Measurements from ENCODE around the gene HLCS.

HLCS gene

DNA sequence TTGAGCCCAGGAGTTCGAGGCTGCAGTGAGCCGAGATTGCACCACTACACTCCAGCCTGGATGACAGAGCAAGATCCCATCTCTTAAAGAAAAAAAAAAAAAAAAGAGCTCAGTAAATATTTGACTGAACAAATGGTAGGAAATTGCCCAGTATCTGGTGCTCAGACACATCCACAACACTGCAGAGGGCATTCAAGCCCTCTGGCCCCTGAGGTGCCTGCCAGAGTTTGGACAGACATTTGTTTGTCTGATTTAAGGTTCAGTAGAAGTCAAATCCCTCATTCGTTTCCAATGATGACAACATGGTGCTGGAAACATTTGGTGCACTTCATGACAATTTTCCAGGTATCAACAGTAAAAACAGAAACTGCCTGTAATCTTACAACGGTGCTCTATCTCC, 86.6 kb downstream of the HLCS start:
- DNase-seq = no peak

DNA sequence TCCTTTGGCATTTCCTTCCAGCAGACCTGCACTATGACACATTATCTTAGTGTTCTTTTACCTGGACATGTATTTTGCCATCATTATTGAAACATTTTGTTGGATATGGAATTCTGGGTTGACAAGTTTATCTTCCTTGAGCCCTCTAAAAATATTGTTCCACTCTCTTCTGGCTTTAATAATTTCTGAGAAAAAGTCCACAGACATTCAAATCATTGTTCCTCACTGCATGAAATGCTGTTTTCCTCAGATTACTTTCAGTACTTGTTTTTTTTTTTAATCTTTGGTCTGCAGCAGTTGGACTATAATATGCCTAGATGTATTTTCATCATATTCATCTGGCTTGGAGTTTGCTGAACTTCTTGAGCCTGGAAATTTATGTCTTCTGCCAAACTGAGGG, 88.7 kb downstream of the HLCS start:
- no peak for DNase-seq

DNA sequence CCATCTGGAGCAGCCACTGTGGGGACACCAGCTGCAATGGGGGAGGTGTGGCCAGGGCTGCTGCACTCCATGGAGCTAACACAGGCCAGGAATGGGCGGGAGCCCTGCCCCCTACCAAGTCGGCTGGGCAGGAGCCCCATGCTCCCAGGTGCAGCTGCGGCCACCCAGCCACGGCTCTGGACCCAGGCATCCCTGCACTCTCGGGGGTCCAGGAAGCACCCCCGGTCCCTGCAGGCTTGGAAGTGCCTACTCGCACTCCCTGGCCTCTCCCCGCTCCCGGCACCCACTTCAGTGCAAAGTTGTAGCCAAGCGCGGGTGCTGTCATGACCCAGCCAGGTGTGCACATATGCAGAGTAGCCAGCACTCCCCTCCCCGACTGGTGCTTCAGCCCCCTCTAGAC, 91.8 kb downstream of the HLCS start:
- DNase-seq = no peak

DNA sequence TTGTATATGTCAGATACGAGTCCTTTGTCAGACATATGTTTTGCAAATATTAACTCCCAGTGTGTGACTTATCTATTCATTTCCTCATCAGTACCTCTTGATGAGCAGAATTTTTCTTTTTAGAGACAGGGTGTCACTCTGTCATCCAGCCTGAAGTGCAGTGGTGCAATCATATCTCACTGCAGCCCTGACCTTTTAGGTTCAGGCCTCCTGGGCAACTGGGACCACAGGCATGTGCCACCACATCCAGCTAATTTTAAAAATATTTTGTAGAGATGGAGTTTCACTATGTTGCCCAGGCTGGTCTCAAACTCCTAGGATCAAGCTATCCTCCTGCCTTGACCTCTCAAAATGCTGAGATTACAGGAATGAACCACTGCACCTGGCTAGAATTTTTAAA, 93.0 kb downstream of the HLCS start:
- DNase-seq = no peak

DNA sequence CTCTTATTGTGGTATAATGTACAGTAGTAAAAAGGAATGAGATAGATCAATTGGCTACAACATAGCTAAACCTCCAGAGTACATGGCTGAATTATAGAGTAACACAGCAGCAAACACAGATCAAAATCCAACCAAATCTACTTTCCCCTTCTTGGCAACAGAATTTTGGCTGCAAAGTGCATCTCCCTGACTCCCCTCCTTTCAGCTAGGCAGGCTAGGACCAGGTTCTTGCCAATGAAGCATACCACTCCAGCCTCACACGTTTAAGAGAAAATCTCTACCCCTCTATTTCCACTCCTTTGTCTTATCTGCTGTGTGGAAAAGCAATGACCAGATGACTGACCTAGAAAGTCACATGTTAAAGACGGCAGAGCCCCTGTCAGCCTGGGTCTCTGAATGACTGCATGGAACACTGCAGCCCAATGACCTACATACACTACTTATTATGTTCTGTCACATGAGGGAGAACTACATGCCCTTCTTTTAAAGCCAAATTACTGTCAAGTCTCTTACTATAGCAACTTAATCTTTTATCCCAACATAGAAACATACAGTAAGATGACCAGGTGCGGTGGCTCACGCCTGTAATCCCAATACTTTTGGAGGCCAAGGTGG, 99.1 kb downstream of the HLCS start:
- DNase-seq = no peak

- no peak for DNase-seq
Measured at GRCh38 chr21:36866419-36866818, 100.0 kb downstream of the HLCS start.

DNA sequence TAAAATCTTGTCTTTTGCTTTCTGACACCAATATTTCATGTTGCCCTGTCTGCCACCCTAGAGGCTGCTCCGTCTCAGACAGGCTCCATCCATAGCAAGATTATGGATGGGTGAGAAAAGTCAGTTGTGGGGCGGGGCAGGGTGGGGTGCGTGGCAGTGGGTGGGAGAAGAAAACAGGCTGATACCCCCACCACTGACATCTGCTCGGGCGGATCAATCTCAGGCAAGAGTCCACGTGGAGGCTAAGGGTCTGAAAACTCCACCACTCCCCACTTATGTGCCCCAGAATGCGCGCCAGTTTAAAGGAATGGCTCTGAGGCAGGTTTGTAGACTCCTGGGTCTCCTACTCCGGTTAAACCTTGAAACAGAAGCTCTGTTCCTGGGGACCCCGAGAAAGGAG, 101.5 kb downstream of the HLCS start:
- no peak for DNase-seq

GRCh38 chr21:36863260-36863659, 103.2 kb downstream of the HLCS start:
- DNase-seq = no peak

- DNase-seq = peak; percentile 78
Measured at GRCh38 chr21:36861595-36862323, 104.7 kb downstream of the HLCS start.

GRCh38 chr21:36860736-36861594, 105.5 kb downstream of the HLCS start:
- DNase-seq = peak; percentile 92

GRCh38 chr21:36859744-36860501, 106.5 kb downstream of the HLCS start:
- DNase-seq = peak; percentile 58

- no peak for DNase-seq
Measured at GRCh38 chr21:36858320-36858957, 108.0 kb downstream of the HLCS start.

GRCh38 chr21:36856643-36857042, 109.8 kb downstream of the HLCS start:
- no peak for DNase-seq

- DNase-seq = peak; percentile 47
Measured at GRCh38 chr21:36854391-36854790, 112.1 kb downstream of the HLCS start.

GRCh38 chr21:36852864-36853263, 113.6 kb downstream of the HLCS start:
- no peak for DNase-seq

DNA sequence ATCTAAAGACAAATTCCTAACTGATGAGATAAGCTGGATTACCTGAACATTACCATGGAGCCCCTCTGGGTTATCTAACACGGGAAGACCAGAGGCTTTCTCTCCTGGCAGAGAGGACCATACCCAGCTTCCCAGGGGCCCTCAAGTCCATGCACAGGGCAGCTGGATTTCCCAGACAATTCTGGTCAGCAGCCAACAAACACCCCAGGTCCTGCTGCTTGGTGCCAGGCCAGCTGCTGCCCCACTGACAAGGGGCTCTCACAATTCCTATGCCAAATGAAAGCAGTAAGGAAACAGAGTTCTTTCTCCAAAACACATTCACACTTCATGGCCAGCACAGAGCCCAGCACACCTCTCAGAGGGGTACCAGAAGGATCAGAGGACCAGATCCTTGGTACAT, 114.2 kb downstream of the HLCS start:
- no peak for DNase-seq

DNA sequence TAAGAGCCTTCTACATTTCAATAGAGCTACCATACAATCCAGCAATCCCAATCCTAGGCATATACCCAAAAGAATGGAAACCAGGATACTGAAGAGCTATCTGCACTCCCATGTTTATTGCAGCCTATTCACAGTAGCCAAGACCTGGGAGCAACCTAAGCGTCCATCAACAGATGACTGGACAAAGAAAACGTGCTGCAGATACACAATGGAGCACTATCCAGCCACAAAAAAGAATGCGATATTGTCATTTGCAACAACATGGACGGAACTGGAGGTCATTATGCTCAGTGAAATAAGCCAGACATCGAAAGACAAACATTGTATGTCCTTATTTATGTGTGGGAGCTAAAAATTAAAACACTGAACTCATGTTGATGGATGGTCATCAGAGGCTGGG, 115.3 kb downstream of the HLCS start:
- DNase-seq = no peak

- DNase-seq = no peak
Measured at GRCh38 chr21:36850372-36850771, 116.1 kb downstream of the HLCS start.

- DNase-seq = no peak
Measured at GRCh38 chr21:36849461-36850105, 116.9 kb downstream of the HLCS start.

- no peak for DNase-seq
Measured at GRCh38 chr21:36848730-36849274, 117.7 kb downstream of the HLCS start.

GRCh38 chr21:36847189-36847588, 119.3 kb downstream of the HLCS start:
- DNase-seq = peak; percentile 76

DNA sequence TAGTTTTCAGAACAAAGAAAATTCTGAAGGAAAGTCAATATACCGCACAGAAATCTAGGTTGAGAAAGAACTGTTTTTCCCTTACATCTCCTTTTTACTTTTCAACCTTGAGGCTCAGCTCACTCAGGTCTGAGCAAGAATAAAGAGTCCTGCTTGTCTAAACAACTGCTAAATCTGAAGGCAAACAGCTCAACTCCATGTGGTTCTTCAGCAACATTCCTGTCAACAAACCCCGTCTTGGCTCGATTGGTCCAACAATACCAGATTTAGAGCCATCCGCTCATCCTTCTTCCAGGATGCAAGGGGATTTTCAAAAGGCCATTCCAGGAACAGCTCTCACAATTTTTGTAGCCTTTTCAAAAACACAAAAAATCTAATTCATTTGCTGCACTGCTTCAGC, 119.8 kb downstream of the HLCS start:
- DNase-seq = no peak

Data from fibroblast of upper back skin (primary cell).